ENCODE measurements around the gene GAS5.

GAS5 gene

DNA sequence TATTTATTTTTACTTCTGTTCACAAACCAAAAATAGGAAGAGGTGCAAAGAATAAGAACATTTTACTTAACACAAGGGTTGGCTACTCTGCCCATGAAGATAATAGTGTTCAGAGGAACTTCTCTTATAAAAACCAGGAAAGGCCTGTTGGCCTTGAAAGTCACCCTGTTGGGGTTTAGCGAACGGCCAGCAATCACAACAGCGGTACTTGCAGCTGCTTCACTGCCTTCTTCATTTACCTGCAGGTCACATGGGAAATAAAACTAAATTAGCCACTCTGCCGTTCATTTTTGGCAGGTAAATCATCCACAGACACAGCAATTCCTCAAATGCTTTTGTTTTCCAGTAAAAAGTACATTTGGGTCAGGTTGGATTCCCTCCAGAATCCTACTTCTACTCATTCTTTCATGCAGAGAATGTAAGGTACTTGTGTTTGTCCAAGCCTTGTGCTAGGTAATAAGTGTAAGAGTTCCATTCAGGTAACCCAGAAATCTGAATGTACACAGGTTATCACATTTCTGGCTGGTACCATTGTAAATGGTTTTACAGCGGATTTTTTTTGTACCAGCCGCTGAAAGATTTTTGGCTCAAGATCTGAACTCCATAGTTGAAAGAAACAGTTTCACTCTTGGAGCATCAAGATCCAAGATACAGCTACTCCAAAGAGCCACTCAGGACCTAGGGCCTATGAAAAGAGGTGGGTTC is 36.2 kb upstream of the GAS5 start:
- TF ChIP-seq, protein P1, sequence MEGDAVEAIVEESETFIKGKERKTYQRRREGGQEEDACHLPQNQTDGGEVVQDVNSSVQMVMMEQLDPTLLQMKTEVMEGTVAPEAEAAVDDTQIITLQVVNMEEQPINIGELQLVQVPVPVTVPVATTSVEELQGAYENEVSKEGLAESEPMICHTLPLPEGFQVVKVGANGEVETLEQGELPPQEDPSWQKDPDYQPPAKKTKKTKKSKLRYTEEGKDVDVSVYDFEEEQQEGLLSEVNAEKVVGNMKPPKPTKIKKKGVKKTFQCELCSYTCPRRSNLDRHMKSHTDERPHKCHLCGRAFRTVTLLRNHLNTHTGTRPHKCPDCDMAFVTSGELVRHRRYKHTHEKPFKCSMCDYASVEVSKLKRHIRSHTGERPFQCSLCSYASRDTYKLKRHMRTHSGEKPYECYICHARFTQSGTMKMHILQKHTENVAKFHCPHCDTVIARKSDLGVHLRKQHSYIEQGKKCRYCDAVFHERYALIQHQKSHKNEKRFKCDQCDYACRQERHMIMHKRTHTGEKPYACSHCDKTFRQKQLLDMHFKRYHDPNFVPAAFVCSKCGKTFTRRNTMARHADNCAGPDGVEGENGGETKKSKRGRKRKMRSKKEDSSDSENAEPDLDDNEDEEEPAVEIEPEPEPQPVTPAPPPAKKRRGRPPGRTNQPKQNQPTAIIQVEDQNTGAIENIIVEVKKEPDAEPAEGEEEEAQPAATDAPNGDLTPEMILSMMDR (IDR thresholded peaks at IDR 0.05; ENCODE audit: low read depth, low read length), result no peak
- no peak for DNase-seq (ENCODE audit: low read depth in 2 of 2)
- no peak overlapping the region for H3K4me3 ChIP-seq (replicated peaks in 1 of 2; ENCODE audit: low read depth in 2 of 2, low read length in 2 of 2)

DNA sequence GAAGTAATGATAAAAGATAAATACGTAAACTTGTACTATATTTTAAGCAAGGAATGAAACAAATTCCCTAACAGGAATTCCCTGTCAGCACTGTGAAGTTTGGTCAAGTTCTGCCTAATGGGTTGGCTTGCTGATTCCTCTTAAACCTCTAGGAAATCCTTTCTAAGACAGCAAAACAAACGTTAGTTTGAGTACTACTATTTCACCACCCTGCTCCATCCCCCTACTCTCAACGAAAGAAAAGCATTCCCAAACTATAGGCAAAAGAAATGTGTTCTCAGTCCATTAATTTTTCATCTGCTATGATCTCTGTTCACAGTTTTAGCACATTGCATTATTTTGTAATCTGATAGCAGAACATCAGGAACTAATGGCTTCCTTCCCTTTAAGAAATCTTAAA is 33.2 kb upstream of the GAS5 start:
- H3K4me3 ChIP-seq (replicated peaks in 1 of 2; ENCODE audit: low read depth in 2 of 2, low read length in 2 of 2), result no peak overlapping the region
- TF ChIP-seq, protein P1 (IDR thresholded peaks at IDR 0.05; ENCODE audit: low read depth, low read length), result no peak
- no peak for DNase-seq (ENCODE audit: low read depth in 2 of 2)

DNA sequence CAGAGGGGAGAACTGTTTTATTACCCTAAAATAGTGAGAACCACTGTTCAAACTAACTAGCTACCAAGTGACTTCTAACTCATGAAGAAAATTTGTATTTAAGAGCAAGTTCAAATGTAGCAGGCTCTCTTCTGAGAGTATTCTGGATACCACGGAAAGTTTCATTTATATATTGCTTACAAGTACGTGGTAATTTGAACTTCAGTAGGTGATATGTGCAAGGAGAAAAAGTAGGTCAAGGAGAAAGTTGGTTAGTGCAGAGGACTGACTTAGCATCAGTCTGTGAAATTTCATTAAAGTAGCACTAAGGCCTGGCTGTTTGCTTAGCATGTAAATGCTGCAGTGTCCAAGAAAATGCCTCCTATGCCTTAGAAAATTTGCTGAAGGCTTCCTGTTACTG is 32.6 kb upstream of the GAS5 start:
- TF ChIP-seq, protein P1 (IDR thresholded peaks at IDR 0.05; ENCODE audit: low read depth, low read length), result no peak
- no peak overlapping the region for H3K4me3 ChIP-seq (replicated peaks in 1 of 2; ENCODE audit: low read depth in 2 of 2, low read length in 2 of 2)
- no peak for DNase-seq (ENCODE audit: low read depth in 2 of 2)

DNA sequence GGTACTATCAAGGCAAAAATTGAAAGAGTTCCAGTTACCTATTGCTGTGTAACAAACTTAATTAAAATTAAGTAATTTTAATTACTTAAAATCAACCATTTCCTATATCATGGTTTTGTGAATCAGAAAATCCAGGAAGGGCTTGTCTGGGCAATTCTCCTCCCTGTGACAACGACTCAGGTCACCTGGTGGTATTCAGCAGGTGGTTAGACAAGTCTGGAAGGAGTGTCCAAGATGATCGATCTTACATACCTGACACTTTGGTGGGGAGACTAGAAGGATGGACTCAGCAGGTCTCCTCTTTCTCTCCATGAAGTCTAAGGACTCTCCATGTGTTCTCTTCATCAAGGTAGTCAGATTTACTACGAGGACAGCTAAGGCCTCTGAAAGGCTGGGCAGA is 26.4 kb upstream of the GAS5 start:
- TF ChIP-seq, protein P1 (IDR thresholded peaks at IDR 0.05; ENCODE audit: low read depth, low read length), result no peak
- no peak overlapping the region for H3K4me3 ChIP-seq (replicated peaks in 1 of 2; ENCODE audit: low read depth in 2 of 2, low read length in 2 of 2)
- DNase-seq (ENCODE audit: low read depth in 2 of 2), result no peak

DNA sequence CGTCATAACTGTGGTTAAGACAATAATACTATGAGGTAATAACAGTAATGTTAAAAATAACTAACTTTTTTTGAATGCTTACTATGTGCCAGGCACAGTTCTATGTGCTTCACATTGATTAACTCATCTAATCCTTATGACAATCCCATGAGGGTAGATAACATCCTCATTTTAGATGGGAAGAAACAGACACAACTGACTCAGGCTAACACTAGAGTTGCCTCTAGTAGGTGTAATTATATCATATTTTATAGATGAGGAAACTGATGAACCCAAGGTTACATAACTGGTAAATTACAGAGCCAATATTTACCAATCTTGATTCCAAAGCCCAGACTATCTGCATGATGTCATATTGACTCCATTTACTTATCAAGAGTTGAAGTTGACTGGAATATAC is 25.8 kb upstream of the GAS5 start:
- no peak overlapping the region for H3K4me3 ChIP-seq (replicated peaks in 1 of 2; ENCODE audit: low read depth in 2 of 2, low read length in 2 of 2)
- TF ChIP-seq, protein P1 (IDR thresholded peaks at IDR 0.05; ENCODE audit: low read depth, low read length), result no peak
- DNase-seq (ENCODE audit: low read depth in 2 of 2), result no peak

DNA sequence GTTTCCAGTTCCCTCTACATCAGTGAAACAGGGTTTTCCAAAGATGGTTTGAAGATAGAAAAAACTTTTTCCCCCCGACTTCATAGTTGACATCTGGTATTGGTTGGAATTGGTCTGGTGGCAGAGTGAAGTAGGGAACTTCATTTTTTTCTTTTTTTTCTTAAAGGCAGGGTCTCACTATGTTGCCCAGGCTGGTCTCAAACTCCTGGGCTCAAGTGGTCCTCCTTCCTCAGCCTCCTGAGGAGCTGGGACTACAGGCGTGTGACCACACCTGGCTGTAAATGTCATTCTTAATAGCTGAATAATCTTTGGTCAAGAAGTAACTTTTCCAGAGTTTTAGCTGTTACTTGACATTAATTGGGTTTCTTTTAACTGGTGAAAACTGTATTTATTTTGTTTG is 22.1 kb upstream of the GAS5 start:
- H3K4me3 ChIP-seq (replicated peaks in 1 of 2; ENCODE audit: low read depth in 2 of 2, low read length in 2 of 2), result no peak overlapping the region
- DNase-seq (ENCODE audit: low read depth in 2 of 2), result no peak
- TF ChIP-seq, protein P1 (IDR thresholded peaks at IDR 0.05; ENCODE audit: low read depth, low read length), result no peak

DNA sequence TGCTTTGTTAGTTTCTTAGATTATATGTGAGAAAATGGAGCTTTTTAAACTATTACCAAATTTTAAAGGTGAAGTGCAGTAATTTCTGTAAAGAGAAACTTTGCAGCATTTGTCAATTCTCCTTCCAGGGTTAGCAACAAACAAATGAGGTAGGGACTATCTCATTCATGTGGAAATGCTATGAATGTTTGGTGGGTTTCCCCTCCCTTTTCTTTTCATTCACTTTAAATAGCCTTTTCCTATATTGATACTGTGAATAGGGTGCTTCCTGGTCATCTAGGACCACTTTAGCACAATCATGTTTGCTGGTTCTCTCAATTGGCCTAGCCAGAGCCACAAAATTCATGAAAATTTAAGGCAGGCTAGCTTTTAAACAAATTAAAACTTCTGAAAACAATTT is 21.0 kb upstream of the GAS5 start:
- TF ChIP-seq, protein P1 (IDR thresholded peaks at IDR 0.05; ENCODE audit: low read depth, low read length), result no peak
- H3K4me3 ChIP-seq (replicated peaks in 1 of 2; ENCODE audit: low read depth in 2 of 2, low read length in 2 of 2), result no peak overlapping the region
- no peak for DNase-seq (ENCODE audit: low read depth in 2 of 2)
